Activated naive CD4-positive, alpha-beta T cell treated with anti-CD3 and anti-CD28 coated beads, Interleukin-2, amount 10 ng/mL, durations not matched to agents 5 hours and 36 hours (primary cell): Measurements from ENCODE around the gene NDUFB6. TPM values are rescaled to one million over a fixed set of nuclear protein-coding genes. Genes with fewer than 3 reads are reported as not detected.

Source experiments
- total RNA-seq, 2 experiments: library from RNA; stranded (reverse); gene quantifications; one replicate each; pipeline ENCODE4 v1.2.3, GENCODE V29; 2021

Gene NDUFB6
- 10 to 100 TPM; 33.5 to 33.8 TPM for total RNA-seq

DNA sequence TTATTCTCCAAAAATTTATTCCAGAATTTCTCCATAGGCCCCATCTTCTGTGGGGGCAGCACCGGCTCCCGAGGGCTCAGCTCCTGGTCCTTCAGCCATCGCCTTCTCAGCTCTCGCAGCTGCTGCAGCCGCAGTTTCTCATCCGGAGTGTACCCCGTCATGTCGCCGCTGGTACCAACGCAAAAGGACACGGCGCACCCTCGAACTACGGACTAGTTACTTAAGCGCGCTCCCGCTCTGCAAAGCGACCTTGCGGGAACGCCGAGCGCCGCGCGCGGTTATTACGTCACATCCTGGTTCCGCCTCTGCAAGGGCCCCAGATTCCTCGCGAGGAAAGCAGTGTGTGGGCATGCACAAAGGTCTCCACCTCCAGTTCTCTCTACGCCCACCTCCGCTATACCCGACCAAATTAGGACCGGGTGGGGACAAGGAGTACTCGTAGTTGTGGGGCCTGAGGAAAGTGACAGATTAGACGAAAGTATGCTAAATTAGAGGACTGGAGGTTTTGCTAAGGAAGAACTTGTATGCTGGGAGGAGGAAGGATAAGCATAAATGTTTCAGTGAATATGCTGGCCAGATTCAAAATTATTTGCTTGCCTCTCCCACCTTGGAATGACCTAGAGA lies at the start of gene NDUFB6:
Gene NDUFB6 (minus strand): TSS at position 260 of the 624 bp plus-strand sequence. CDS start 99 bp downstream, at position 161.

GRCh38 chr9:32552172-32552872 lies 20.6 kb downstream of the NDUFB6 start, which contains the start of the genes SMIM27 and TOPORS:
Gene SMIM27 (plus strand): TSS chr9:32552327. CDS start chr9:32552435, 108 bp downstream.
Gene TOPORS (minus strand): TSS chr9:32552586. CDS start chr9:32552436, 150 bp downstream.

GRCh38 chr9:32526041-32526706 lies 46.8 kb downstream of the NDUFB6 start, which contains the start of gene RIGI:
Gene RIGI (minus strand): TSS chr9:32526196. CDS start chr9:32526166, 30 bp downstream.

Other genes starting within 250 kb of the NDUFB6 start
- gene ACO1, start 188.5 kb downstream of the NDUFB6 start, total RNA-seq: 10 to 100 TPM in 1 of 2 experiments, 1 to 10 TPM in 1; 9.5 to 10.3 TPM
- gene RIGI, start 47.0 kb downstream of the NDUFB6 start, total RNA-seq: 10 to 100 TPM; 14.3 to 15.5 TPM
- gene SMIM27, start 20.8 kb downstream of the NDUFB6 start, total RNA-seq: 10 to 100 TPM; 21.1 to 24.7 TPM
- 10 to 100 TPM; 13.9 to 14.1 TPM for gene TOPORS, start 20.6 kb downstream of the NDUFB6 start, total RNA-seq
- under 1 TPM; 0.02 to 0.03 TPM for gene TAF1L, start 62.5 kb upstream of the NDUFB6 start, total RNA-seq
- gene TMEM215, start 210.4 kb upstream of the NDUFB6 start, total RNA-seq: not detected